Vagina (tissue), 2 donors: Measurements from ENCODE around the gene ZSCAN20.

ENCODE experiments used
- POLR2A ChIP-seq, 2 donors: fragments of 450-650 bp; IDR thresholded peaks; one replicate each; pipeline ENCODE4 v1.6.1; 2017; ENCODE audit warnings: antibody characterized with exemption in 2 of 2, mild to moderate bottlenecking in 2 of 2, moderate library complexity in 2 of 2
- TF ChIP-seq, protein P1 (sequence below), 3 experiments: fragments of 450-650 bp in 2 of 3; fragments of 200-600 bp in 1 of 3; sonication (generic) in 1 of 3; IDR thresholded peaks; one replicate each; pipeline ENCODE4 v1.5.1; 2017 to 2019; ENCODE audit warnings: antibody characterized with exemption in 3 of 3, mild to moderate bottlenecking in 2 of 3, moderate library complexity in 2 of 3

DNA sequence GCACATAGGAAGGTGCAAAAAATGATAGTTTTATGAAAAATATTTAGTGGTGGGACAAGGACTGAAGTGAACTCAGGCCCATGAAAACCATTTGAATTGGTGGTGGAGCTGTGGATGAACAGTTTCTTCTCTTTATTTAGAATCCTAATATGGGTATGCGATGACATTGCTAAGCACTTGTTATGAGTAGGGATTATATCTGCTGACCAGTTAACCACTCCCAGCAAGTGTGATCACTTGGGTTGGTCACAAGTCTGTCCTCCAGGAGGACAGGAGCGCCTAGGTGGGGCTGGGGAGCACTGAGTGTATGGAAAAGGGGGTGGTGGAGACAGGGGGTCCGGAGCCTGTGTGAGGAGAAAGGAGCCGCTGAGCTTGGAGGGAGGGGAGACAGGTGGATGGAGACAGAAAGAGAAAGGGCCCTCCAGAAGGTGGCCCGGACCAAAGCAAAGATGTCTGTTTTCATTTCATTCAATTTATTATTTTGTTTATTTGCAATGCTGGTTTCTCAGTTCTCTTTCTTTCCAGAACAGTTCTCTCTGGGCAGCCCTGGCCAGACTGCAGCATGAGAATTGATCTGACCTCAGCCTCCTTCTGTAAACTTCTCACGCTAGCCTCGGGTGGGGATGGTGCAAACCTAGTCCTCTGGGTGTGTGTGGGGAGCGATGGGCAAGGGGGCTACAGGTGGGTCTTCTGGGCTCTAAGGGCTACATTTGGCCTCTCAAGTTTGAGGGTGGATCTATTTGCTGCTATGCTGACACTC, 9.9 kb upstream of the ZSCAN20 start:
- TF ChIP-seq POLR2A (IDR thresholded peaks at IDR 0.05) = no peak
- TF ChIP-seq, protein P1, sequence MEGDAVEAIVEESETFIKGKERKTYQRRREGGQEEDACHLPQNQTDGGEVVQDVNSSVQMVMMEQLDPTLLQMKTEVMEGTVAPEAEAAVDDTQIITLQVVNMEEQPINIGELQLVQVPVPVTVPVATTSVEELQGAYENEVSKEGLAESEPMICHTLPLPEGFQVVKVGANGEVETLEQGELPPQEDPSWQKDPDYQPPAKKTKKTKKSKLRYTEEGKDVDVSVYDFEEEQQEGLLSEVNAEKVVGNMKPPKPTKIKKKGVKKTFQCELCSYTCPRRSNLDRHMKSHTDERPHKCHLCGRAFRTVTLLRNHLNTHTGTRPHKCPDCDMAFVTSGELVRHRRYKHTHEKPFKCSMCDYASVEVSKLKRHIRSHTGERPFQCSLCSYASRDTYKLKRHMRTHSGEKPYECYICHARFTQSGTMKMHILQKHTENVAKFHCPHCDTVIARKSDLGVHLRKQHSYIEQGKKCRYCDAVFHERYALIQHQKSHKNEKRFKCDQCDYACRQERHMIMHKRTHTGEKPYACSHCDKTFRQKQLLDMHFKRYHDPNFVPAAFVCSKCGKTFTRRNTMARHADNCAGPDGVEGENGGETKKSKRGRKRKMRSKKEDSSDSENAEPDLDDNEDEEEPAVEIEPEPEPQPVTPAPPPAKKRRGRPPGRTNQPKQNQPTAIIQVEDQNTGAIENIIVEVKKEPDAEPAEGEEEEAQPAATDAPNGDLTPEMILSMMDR (IDR thresholded peaks at IDR 0.05) = no peak
